ENCODE results near the gene BOK. TPM values are rescaled to one million over a fixed set of nuclear protein-coding genes. Genes with fewer than 3 reads are reported as not detected.

The BOK gene
- total RNA-seq, 1 donor from 2014 or later, result 35.1 TPM

GRCh38 chr2:241540401-241540770 lies 18.2 kb upstream of the BOK start:
- H3K4me1 ChIP-seq, result peaks cover 18% of the 10 kb centered on the region
- TF ChIP-seq CTCF (IDR thresholded peaks at IDR 0.05) (no peak), POLR2A (IDR thresholded peaks at IDR 0.05) (no peak), POLR2AphosphoS5 (IDR thresholded peaks at IDR 0.05; ENCODE audit: insufficient read depth in 1 of 2, low read depth in 1 of 2) (no peak)
- intact Hi-C loops (cut with DNase I), result no loop called here
- H3K27me3 ChIP-seq, result no peaks in the 10 kb centered on the region
- no peak for DNase-seq (ENCODE audit: extremely low spot score in 2 of 2)
- peak overlapping the region; percentile 32 to 45 for H3K4me3 ChIP-seq
- H3K9me3 ChIP-seq, result no peaks in the 10 kb centered on the region
- H3K27ac ChIP-seq, result no peak overlapping the region
- no peaks in the 10 kb centered on the region for H3K36me3 ChIP-seq

- H3K4me3 ChIP-seq, result peak overlapping the region; percentile 32 to 45
These were observed 17.6 kb upstream of the BOK start for GRCh38 chr2:241540771-241541561.

GRCh38 chr2:241541564-241542277 lies 16.8 kb upstream of the BOK start:
- Histone ChIP-seq H3K4me3 (peak overlapping the region; percentile 32 to 45), H3K4me1 (peaks cover 19% of the 10 kb centered on the region), H3K9me3 (no peaks in the 10 kb centered on the region), H3K36me3 (no peaks in the 10 kb centered on the region), H3K27ac (no peak overlapping the region), H3K27me3 (no peaks in the 10 kb centered on the region)
- intact Hi-C loops (cut with DNase I), result no loop called here
- TF ChIP-seq CTCF (IDR thresholded peaks at IDR 0.05) (no peak), POLR2AphosphoS5 (IDR thresholded peaks at IDR 0.05; ENCODE audit: insufficient read depth in 1 of 2, low read depth in 1 of 2) (no peak)
- DNase-seq (ENCODE audit: extremely low spot score in 2 of 2), result no peak

More at GRCh38 chr2:241540771-241541561, 17.6 kb upstream of the BOK start:
- Histone ChIP-seq H3K36me3 (no peaks in the 10 kb centered on the region), H3K4me1 (peaks cover 18% of the 10 kb centered on the region), H3K27ac (no peak overlapping the region), H3K27me3 (no peaks in the 10 kb centered on the region), H3K9me3 (no peaks in the 10 kb centered on the region)
- TF ChIP-seq POLR2AphosphoS5 (IDR thresholded peaks at IDR 0.05; ENCODE audit: insufficient read depth in 1 of 2, low read depth in 1 of 2), result no peak
- TF ChIP-seq POLR2A (IDR thresholded peaks at IDR 0.05), result no peak
- no peak for TF ChIP-seq CTCF (IDR thresholded peaks at IDR 0.05)
- intact Hi-C loops (cut with DNase I), result no loop called here
- no peak for DNase-seq (ENCODE audit: extremely low spot score in 2 of 2)

- Histone ChIP-seq H3K4me3 (no peak overlapping the region), H3K4me1 (peaks cover 25% of the 10 kb centered on the region), H3K36me3 (no peaks in the 10 kb centered on the region), H3K9me3 (no peaks in the 10 kb centered on the region), H3K27me3 (no peaks in the 10 kb centered on the region), H3K27ac (no peak overlapping the region)
- TF ChIP-seq POLR2A (IDR thresholded peaks at IDR 0.05) (no peak), CTCF (IDR thresholded peaks at IDR 0.05) (no peak), POLR2AphosphoS5 (IDR thresholded peaks at IDR 0.05; ENCODE audit: insufficient read depth in 1 of 2, low read depth in 1 of 2) (no peak)
- no peak for DNase-seq (ENCODE audit: extremely low spot score in 2 of 2)
- intact Hi-C loops (cut with DNase I), result no loop called here
These were observed 16.3 kb upstream of the BOK start for GRCh38 chr2:241542278-241542605.

GRCh38 chr2:241545106-241545505 lies 13.4 kb upstream of the BOK start:
- H3K27me3 ChIP-seq, result no peaks in the 10 kb centered on the region
- TF ChIP-seq CTCF (IDR thresholded peaks at IDR 0.05), result no peak
- TF ChIP-seq POLR2AphosphoS5 (IDR thresholded peaks at IDR 0.05; ENCODE audit: insufficient read depth in 1 of 2, low read depth in 1 of 2), result no peak
- TF ChIP-seq POLR2A (IDR thresholded peaks at IDR 0.05), result no peak
- peaks cover 28% of the 10 kb centered on the region for H3K4me1 ChIP-seq
- H3K4me3 ChIP-seq, result no peak overlapping the region
- H3K36me3 ChIP-seq, result no peaks in the 10 kb centered on the region
- no peak for DNase-seq (ENCODE audit: extremely low spot score in 2 of 2)
- no peak overlapping the region for H3K27ac ChIP-seq
- intact Hi-C loops (cut with DNase I), result no loop called here
- H3K9me3 ChIP-seq, result no peaks in the 10 kb centered on the region

All from vagina (tissue), 2 donors.